HepG2 (cell line): ENCODE measurements around the gene CELSR3. TPM values are rescaled to one million over a fixed set of nuclear protein-coding genes. Genes with fewer than 3 reads are reported as not detected.

Experiments
- AKAP8 ChIP-seq: sonication (generic); formaldehyde crosslinking; IDR thresholded peaks from 2 replicates; pipeline ENCODE4 v1.5.1; 2020; ENCODE audit warnings: mild to moderate bottlenecking, missing genetic modification reagents
- FIP1L1 ChIP-seq: fragments of 200-400 bp; formaldehyde crosslinking; IDR thresholded peaks from 2 replicates; pipeline ENCODE4 v1.6.1; 2018; ENCODE audit warnings: low read depth, mild to moderate bottlenecking, low read length, moderate library complexity, borderline replicate concordance; ENCODE audit not compliant: insufficient read depth
- GTF3A ChIP-seq: sonication (generic); formaldehyde crosslinking; conservative IDR thresholded peaks from 2 replicates; pipeline ENCODE4 v1.4.0; 2020; ENCODE audit warnings: mild to moderate bottlenecking, missing genetic modification reagents
- HOMEZ ChIP-seq: IDR thresholded peaks from 2 replicates; pipeline ENCODE4 v1.6.1; 2016; ENCODE audit warnings: low read depth
- HOXA7 ChIP-seq: sonication (generic); formaldehyde crosslinking; IDR thresholded peaks from 2 replicates; pipeline ENCODE4 v1.8.1; 2022; ENCODE audit warnings: mild to moderate bottlenecking, missing genetic modification reagents, moderate library complexity
- MED8 ChIP-seq: sonication (generic); formaldehyde crosslinking; IDR thresholded peaks from 2 replicates; pipeline ENCODE4 v1.8.1; 2023; ENCODE audit warnings: mild to moderate bottlenecking, missing genetic modification reagents; ENCODE audit not compliant: insufficient replicate concordance
- SRSF9 ChIP-seq: fragments of 200-400 bp; formaldehyde crosslinking; IDR thresholded peaks from 2 replicates; pipeline ENCODE4 v1.6.1; 2018; ENCODE audit warnings: borderline replicate concordance, mild to moderate bottlenecking, low read depth, low read length; ENCODE audit not compliant: insufficient read depth, poor library complexity, severe bottlenecking
- ZNF235 ChIP-seq: sonication (generic); formaldehyde crosslinking; IDR thresholded peaks from 2 replicates; pipeline ENCODE4 v1.8.1; 2023; ENCODE audit warnings: mild to moderate bottlenecking, missing genetic modification reagents, borderline replicate concordance
- ZNF256 ChIP-seq: sonication (generic); formaldehyde crosslinking; conservative IDR thresholded peaks from 2 replicates; pipeline ENCODE4 v1.4.0; 2020; ENCODE audit warnings: missing genetic modification reagents
- ZNF282 ChIP-seq: fragments of 450-650 bp; IDR thresholded peaks from 2 replicates; pipeline ENCODE4 v1.6.1; 2018; ENCODE audit not compliant: partially characterized antibody
- ZNF383 ChIP-seq: sonication (generic); formaldehyde crosslinking; IDR thresholded peaks from 2 replicates; pipeline ENCODE4 v1.4.0; 2020; ENCODE audit warnings: missing genetic modification reagents, mild to moderate bottlenecking, borderline replicate concordance
- ZNF501 ChIP-seq: sonication (generic); formaldehyde crosslinking; IDR thresholded peaks from 2 replicates; pipeline ENCODE4 v1.5.1; 2020; ENCODE audit warnings: mild to moderate bottlenecking, moderate library complexity, missing genetic modification reagents
- ZNF605 ChIP-seq: sonication (generic); formaldehyde crosslinking; IDR thresholded peaks from 2 replicates; pipeline ENCODE4 v1.8.0; 2022; ENCODE audit warnings: mild to moderate bottlenecking, missing genetic modification reagents
- ZNF724P ChIP-seq: sonication (generic); formaldehyde crosslinking; IDR thresholded peaks from 2 replicates; pipeline ENCODE4 v1.8.0; 2022; ENCODE audit warnings: missing genetic modification reagents, borderline replicate concordance
- polyA plus RNA-seq, 8 experiments: library from polyadenylated mRNA; depleted of rRNA in 3 of 8; stranded (reverse) in 7 of 8; unstranded in 1 of 8; fragments of >200 nt; fragmentation: Illumina TruSeq in 4 of 8; extraction: Trizol in 4 of 8; gene quantifications; 2 replicates each; pipeline versions ENCODE4 v1.2.1 to v1.2.3, GENCODE V29; 2011 to 2016; ENCODE audit warnings: low read depth in 4 of 8, missing spikeins in 1 of 8, mixed read lengths in 1 of 8; ENCODE audit not compliant: insufficient read depth in 1 of 8
- total RNA-seq, 5 experiments: library from RNA; depleted of rRNA; stranded (reverse); fragments of >200 nt; fragmentation: Illumina TruSeq; extraction: Trizol; gene quantifications; 2 replicates each; pipeline ENCODE4 v1.2.3, GENCODE V29; 2016; ENCODE audit warnings: low read depth in 1 of 5
- TF ChIP-seq, protein P1 (sequence below): IDR thresholded peaks from 2 replicates; pipeline ENCODE4 v1.6.1; 2018; ENCODE audit warnings: missing genetic modification reagents, mild to moderate bottlenecking, missing compliant biosample characterization
- TF ChIP-seq, protein P2 (sequence below): sonication (generic); formaldehyde crosslinking; IDR thresholded peaks from 2 replicates; pipeline ENCODE4 v1.4.0; 2020; ENCODE audit warnings: missing genetic modification reagents

The CELSR3 gene
- total and polyA plus RNA-seq, 2 of the 13 experiments (the other 11 are each of a cell fraction or from before 2014, with no cell fraction given), result 5.4 to 6.7 TPM

- TF ChIP-seq ZNF605, result peak; percentile 30; the same call in 1 of the 2 replicates
- no peak; the same call in 1 of the 2 replicates for TF ChIP-seq HOMEZ
- no peak for TF ChIP-seq GTF3A (CRISPR knock-in tag)
- TF ChIP-seq ZNF724P (CRISPR knock-in tag), result peak; percentile 88; the same call in 1 of the 2 replicates
- TF ChIP-seq MED8 (CRISPR knock-in tag), result peak; percentile 37
- TF ChIP-seq ZNF235, result no peak
- no peak for TF ChIP-seq HOXA7
- peak; percentile 93 for TF ChIP-seq AKAP8 (CRISPR knock-in tag)
- TF ChIP-seq SRSF9, result no peak
- TF ChIP-seq ZNF256 (CRISPR knock-in tag), result no peak
- TF ChIP-seq, protein P1, sequence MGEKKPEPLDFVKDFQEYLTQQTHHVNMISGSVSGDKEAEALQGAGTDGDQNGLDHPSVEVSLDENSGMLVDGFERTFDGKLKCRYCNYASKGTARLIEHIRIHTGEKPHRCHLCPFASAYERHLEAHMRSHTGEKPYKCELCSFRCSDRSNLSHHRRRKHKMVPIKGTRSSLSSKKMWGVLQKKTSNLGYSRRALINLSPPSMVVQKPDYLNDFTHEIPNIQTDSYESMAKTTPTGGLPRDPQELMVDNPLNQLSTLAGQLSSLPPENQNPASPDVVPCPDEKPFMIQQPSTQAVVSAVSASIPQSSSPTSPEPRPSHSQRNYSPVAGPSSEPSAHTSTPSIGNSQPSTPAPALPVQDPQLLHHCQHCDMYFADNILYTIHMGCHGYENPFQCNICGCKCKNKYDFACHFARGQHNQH (CRISPR knock-in tag), result no peak; the same call in none of the 2 replicates
- TF ChIP-seq, protein P2, sequence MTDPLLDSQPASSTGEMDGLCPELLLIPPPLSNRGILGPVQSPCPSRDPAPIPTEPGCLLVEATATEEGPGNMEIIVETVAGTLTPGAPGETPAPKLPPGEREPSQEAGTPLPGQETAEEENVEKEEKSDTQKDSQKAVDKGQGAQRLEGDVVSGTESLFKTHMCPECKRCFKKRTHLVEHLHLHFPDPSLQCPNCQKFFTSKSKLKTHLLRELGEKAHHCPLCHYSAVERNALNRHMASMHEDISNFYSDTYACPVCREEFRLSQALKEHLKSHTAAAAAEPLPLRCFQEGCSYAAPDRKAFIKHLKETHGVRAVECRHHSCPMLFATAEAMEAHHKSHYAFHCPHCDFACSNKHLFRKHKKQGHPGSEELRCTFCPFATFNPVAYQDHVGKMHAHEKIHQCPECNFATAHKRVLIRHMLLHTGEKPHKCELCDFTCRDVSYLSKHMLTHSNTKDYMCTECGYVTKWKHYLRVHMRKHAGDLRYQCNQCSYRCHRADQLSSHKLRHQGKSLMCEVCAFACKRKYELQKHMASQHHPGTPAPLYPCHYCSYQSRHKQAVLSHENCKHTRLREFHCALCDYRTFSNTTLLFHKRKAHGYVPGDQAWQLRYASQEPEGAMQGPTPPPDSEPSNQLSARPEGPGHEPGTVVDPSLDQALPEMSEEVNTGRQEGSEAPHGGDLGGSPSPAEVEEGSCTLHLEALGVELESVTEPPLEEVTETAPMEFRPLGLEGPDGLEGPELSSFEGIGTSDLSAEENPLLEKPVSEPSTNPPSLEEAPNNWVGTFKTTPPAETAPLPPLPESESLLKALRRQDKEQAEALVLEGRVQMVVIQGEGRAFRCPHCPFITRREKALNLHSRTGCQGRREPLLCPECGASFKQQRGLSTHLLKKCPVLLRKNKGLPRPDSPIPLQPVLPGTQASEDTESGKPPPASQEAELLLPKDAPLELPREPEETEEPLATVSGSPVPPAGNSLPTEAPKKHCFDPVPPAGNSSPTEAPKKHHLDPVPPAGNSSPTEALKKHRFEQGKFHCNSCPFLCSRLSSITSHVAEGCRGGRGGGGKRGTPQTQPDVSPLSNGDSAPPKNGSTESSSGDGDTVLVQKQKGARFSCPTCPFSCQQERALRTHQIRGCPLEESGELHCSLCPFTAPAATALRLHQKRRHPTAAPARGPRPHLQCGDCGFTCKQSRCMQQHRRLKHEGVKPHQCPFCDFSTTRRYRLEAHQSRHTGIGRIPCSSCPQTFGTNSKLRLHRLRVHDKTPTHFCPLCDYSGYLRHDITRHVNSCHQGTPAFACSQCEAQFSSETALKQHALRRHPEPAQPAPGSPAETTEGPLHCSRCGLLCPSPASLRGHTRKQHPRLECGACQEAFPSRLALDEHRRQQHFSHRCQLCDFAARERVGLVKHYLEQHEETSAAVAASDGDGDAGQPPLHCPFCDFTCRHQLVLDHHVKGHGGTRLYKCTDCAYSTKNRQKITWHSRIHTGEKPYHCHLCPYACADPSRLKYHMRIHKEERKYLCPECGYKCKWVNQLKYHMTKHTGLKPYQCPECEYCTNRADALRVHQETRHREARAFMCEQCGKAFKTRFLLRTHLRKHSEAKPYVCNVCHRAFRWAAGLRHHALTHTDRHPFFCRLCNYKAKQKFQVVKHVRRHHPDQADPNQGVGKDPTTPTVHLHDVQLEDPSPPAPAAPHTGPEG (CRISPR knock-in tag), result 0 out of 2 replicates have a peak, but pooled peaks have one; percentile 58
- peak; percentile 47 for TF ChIP-seq ZNF501 (CRISPR knock-in tag)
- no peak for TF ChIP-seq ZNF383 (CRISPR knock-in tag)
- TF ChIP-seq FIP1L1, result peak; percentile 25; the same call in 1 of the 2 replicates
- no peak for TF ChIP-seq ZNF282
Observed at GRCh38 chr3:48663489-48664312, 1.0 kb upstream of the CELSR3 start (continued).
